ENCODE results near the gene SERPINI1. TPM values are rescaled to one million over a fixed set of nuclear protein-coding genes. Genes with fewer than 3 reads are reported as not detected.

Gene SERPINI1
- total RNA-seq, 4 donors from 2014 or later = 0.54 to 4.1 (median 1.2) TPM; not detected in 1

DNA sequence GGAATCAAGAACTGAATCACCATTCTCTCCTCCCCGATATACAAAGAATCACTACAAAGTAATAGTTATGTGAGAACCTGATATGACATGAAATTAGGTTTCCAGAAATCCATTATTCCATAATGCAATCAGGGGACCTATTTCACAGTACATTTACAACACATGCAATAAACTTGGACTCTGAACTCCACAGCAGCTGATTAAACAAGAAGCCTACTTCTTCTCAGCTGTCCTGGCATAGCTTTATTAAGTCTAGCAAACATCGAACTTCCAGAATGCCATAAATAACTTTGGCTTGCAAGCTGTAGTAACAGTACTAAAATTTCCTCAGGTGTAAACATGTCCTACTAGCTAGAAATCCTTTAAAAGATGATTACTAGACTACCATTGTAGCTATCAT lies 18.6 kb upstream of the SERPINI1 start:
- H3K27ac ChIP-seq = no peak overlapping the region
- peaks cover 0 to 23% (median 0%) of the 10 kb centered on the region in 3 donors for H3K36me3 ChIP-seq
- no peaks in the 10 kb centered on the region for H3K27me3 ChIP-seq
- H3K4me3 ChIP-seq = no peak overlapping the region
- no peaks in the 10 kb centered on the region for H3K9me3 ChIP-seq
- peak in 1 of 3 donors; percentile 46 for DNase-seq
- H3K4me1 ChIP-seq = peaks cover 0 to 8% (median 0%) of the 10 kb centered on the region in 4 donors
- TF ChIP-seq, protein P1, sequence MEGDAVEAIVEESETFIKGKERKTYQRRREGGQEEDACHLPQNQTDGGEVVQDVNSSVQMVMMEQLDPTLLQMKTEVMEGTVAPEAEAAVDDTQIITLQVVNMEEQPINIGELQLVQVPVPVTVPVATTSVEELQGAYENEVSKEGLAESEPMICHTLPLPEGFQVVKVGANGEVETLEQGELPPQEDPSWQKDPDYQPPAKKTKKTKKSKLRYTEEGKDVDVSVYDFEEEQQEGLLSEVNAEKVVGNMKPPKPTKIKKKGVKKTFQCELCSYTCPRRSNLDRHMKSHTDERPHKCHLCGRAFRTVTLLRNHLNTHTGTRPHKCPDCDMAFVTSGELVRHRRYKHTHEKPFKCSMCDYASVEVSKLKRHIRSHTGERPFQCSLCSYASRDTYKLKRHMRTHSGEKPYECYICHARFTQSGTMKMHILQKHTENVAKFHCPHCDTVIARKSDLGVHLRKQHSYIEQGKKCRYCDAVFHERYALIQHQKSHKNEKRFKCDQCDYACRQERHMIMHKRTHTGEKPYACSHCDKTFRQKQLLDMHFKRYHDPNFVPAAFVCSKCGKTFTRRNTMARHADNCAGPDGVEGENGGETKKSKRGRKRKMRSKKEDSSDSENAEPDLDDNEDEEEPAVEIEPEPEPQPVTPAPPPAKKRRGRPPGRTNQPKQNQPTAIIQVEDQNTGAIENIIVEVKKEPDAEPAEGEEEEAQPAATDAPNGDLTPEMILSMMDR (IDR thresholded peaks at IDR 0.05) = no peak

DNA sequence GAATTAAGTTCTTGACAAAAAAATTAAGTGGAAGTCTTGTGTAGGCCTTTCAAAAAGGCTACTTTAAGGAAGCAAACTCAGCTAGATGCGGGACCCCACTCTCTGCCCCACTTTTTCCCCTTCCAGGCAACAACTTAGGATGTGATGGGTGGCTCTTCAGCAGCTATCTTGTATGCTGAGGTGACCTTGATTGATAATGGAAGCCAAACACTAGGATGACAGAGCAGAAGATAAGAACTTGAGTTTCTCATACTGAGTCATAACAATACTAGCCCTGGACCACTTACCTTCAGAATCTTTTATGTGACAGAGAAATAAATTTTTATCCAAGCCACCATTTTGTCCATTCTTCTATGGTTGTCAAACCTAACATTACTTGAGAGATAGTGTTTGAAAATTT lies 16.9 kb upstream of the SERPINI1 start:
- TF ChIP-seq, protein P1 (IDR thresholded peaks at IDR 0.05) = no peak
- TF ChIP-seq POLR2A (IDR thresholded peaks at IDR 0.05) = no peak
- H3K36me3 ChIP-seq = peaks cover 0 to 23% (median 0%) of the 10 kb centered on the region in 3 donors
- no peak overlapping the region for H3K4me3 ChIP-seq
- no peak overlapping the region for H3K27ac ChIP-seq
- no peak for DNase-seq
- no peaks in the 10 kb centered on the region for H3K27me3 ChIP-seq
- H3K4me1 ChIP-seq = peaks cover 0 to 13% (median 0%) of the 10 kb centered on the region in 4 donors
- no peaks in the 10 kb centered on the region for H3K9me3 ChIP-seq

DNA sequence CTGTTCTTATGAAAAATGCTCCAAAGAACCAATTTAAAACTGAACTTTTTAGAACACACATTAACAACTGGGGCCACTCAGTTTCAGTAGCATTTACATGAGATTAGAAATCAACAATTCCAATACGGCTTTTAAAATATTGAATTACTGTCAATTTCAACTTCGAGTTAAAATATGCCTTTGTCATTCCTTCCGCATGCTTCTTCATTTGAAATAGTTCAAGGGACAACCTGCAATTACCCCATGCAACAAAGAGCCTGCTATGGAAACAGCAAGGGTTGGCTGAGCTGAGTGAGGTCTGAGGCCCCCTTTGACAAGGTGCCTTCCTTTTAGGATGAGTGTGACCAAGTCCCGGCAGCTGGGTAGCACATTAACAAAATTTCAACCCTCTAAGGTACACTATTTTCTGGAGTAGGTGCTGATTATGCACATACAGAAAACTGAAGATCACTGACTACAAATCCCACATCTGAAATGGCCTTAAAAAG lies 12.5 kb upstream of the SERPINI1 start:
- Histone ChIP-seq H3K27me3 (no peaks in the 10 kb centered on the region), H3K4me3 (no peak overlapping the region), H3K27ac (no peak overlapping the region), H3K4me1 (peaks cover 0 to 11% (median 0%) of the 10 kb centered on the region in 4 donors), H3K9me3 (no peaks in the 10 kb centered on the region), H3K36me3 (peaks cover 0 to 19% (median 0%) of the 10 kb centered on the region in 3 donors)
- TF ChIP-seq, protein P1 (IDR thresholded peaks at IDR 0.05) = no peak
- TF ChIP-seq POLR2A (IDR thresholded peaks at IDR 0.05) = no peak
- DNase-seq = no peak

DNA sequence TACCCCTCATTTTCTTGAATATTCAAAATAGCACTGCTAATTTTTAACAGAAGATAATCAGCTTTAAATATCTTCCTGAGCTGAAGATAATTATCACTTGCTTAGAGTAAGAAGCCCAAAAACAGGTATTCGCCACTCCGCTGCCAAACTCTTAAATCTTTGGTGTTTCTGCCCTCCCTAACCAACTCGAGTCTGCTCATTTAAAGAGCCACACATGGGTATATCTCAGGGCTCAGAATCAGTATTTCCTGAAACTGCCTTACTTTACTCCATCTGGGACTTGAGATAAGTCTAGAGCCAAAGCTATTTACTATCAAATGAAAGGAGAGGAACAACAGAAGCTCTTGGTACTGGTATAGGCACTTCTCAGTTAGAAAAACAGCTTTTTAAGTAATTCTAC lies 11.6 kb upstream of the SERPINI1 start:
- no peak overlapping the region for H3K4me3 ChIP-seq
- no peak for DNase-seq
- TF ChIP-seq, protein P1 (IDR thresholded peaks at IDR 0.05) = no peak
- TF ChIP-seq POLR2A (IDR thresholded peaks at IDR 0.05) = no peak
- H3K9me3 ChIP-seq = no peaks in the 10 kb centered on the region
- H3K4me1 ChIP-seq = peaks cover 0 to 11% (median 0%) of the 10 kb centered on the region in 4 donors
- H3K27me3 ChIP-seq = no peaks in the 10 kb centered on the region
- H3K36me3 ChIP-seq = peaks cover 0 to 11% (median 0%) of the 10 kb centered on the region in 3 donors
- no peak overlapping the region for H3K27ac ChIP-seq

DNA sequence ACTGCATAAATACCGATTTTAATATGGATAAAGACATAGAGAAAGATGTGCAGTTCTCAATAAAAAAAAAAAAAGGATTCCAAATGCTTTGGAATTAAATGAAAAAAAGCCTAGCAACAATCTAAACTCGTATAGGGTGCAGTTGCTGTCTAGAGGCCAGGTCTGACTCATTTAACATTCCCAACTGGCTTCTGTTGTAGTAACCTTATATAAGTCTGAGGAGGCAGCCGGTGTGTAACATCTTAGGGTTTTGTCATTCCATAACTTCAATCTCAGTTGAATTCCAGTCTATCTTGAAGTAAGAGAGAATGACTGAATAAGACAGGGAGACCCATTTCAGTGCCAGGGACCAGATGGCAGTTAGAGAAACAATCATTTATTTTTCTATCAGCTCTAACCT lies 7.3 kb upstream of the SERPINI1 start:
- Histone ChIP-seq H3K27me3 (no peaks in the 10 kb centered on the region), H3K27ac (no peak overlapping the region), H3K9me3 (no peaks in the 10 kb centered on the region), H3K36me3 (no peaks in the 10 kb centered on the region), H3K4me3 (no peak overlapping the region), H3K4me1 (peaks cover 0 to 5% (median 0%) of the 10 kb centered on the region in 4 donors)
- DNase-seq = no peak
- TF ChIP-seq POLR2A (IDR thresholded peaks at IDR 0.05) = no peak
- TF ChIP-seq, protein P1 (IDR thresholded peaks at IDR 0.05) = no peak
